GM18508 (cell line): Measurements from ENCODE around the gene PRRC2A.

Source experiments
- ATAC-seq: cut with Tn5 transposase; IDR thresholded peaks from one replicate; pipeline ENCODE4 v1.9.1; 2021; ENCODE audit warnings: moderate number of reproducible peaks; ENCODE audit not compliant: insufficient read depth, unreplicated experiment

The PRRC2A gene

DNA sequence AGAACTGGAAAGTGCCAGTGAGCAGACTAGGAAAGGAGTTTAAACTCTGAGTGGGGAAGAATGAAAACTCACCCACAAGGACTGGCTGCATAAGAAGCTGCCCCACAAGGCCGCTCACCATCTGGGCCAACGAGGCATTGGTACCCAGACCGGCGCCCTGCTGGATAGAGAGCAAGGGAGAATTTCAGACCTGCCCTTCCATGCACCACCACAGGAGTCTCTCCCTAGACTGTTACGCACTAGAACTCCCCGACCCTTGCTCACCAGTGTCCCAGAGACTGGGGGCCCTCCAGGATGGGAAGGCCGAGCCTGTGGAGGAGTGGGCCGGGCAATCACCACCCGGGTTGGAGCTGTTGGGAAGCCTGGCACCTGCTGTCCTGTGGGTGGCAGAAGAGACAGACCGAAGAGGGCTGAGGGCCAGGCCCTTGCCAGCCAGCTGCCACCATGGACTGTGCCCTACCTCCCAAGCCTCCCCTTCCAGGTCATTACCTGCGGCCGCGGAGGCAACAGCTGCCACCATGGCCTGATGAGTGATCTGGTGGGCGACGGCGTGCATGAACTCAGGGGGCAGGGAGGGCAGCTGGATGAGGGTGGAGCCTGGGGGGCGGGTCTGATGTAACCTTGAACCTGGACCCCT, 23.4 kb downstream of the PRRC2A start:
- no peak for ATAC-seq

DNA sequence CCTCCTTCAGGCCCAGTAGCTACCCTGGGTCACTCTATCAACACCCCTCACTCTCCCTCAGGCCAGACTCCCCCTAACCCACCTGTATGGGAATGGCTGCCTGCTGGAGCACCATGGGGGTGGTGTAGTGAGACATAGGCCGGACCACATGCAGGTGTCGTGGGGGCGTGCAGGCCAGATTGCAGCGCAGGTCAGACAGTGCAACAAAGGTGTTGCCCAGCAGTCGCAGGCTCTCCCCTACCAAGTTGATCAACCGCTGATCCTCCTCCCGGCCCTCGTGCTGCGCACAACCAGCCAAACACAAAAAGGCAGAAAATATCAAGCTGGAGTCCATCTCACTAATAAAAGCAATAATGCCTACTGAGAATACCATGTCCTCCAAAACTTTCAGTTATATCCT, 24.8 kb downstream of the PRRC2A start:
- no peak for ATAC-seq

DNA sequence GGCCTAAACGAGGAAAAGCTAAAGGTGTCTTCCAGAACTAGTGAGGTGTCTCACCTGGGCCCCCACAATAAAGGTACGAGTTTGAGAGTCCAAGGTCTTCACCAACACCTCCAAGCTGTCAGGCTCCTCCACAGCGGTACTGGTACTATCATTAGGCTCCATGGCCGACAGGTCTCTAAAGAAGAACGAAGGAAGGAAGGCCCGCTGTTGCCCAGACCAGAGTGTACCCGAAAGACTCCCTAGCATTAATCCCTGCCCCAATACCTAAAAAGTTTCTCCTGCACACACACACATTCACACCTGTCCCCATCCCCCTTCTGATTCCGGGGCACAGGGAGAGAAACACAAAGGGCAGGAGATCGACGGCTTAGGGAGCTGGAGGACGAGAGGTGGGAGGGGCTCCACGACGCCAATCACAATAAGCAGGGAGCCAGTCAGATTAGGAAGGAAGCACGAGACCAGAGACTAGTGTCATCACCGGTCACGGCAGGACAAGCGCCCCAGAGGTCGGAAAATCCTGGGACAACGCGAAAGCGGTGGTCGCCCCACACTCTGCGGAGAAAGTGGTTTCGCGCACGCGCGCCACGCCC, 31.2 kb downstream of the PRRC2A start:
- no peak for ATAC-seq

DNA sequence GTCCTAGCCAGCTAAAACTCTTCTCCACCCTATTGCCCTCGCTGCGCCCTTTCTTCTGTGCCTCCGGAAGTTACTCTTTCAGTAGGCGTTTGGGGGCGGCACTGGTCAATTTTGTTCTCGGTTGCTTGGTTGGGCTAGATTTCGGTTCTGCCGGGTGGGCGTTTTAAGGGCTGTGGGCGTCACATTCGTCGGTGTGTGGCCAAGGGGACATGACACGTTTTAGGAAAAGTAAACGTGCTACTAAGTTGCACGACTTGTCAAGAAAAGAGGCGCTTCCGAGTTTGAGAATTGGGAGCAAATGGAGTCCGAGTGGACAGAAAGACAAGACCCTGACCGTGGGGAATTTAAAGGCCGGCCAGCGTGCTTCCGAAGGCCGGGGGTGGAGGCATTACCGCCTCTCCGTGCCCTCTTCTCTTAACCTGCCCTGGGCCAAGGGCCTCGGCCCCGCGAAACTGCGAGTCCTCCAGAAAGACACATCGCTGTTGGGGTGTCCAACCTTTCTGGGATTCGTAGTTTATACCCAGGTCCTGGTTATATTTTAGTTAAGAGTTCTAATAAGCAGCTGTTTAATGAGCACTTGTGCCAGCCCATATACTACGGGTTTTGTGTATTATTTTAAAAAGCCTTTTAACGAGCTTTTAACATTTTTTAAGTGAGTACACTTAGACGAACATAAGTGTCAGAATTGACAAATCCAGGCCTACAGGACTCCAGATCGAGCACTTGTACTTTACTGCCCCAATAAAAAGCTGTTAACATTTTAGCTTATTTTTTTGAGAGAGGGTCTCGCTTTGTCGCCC, 32.6 kb downstream of the PRRC2A start:
- peak; percentile 33 for ATAC-seq

DNA sequence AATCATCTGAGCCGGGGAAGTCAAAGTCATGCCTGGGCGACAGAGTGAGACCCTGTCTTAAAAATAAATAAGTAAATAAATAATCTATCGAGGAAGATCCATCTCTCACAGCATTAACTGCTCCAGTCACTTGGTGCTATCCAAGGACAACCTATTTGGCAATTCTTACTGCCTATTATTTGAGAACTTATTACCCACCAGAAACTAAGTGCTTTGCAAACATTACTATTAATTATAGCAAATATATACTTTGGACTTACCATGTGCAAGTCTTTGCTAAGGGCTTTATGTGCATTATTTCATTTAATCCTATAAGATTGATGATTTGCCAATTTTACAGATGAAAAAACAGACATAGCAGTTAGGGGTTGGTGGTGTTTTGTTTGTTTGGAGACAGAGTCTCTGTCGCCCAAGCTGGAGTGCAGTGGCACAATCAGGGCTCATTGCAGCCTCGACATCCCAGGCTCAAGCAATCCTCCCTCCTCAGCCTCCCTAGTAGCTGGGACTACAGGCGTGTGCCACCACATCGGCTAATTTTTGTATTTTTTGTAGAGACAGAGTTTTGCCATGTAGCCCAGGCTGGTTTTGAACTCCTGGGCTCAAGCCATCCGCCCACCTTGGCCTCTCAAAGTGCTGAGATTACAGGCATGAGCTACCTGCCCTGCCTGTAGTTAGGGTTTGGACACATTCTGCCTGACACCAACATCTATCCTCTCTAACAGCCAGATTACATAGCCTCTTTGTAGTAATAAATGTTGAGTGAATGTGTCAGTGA, 34.2 kb downstream of the PRRC2A start:
- no peak for ATAC-seq

DNA sequence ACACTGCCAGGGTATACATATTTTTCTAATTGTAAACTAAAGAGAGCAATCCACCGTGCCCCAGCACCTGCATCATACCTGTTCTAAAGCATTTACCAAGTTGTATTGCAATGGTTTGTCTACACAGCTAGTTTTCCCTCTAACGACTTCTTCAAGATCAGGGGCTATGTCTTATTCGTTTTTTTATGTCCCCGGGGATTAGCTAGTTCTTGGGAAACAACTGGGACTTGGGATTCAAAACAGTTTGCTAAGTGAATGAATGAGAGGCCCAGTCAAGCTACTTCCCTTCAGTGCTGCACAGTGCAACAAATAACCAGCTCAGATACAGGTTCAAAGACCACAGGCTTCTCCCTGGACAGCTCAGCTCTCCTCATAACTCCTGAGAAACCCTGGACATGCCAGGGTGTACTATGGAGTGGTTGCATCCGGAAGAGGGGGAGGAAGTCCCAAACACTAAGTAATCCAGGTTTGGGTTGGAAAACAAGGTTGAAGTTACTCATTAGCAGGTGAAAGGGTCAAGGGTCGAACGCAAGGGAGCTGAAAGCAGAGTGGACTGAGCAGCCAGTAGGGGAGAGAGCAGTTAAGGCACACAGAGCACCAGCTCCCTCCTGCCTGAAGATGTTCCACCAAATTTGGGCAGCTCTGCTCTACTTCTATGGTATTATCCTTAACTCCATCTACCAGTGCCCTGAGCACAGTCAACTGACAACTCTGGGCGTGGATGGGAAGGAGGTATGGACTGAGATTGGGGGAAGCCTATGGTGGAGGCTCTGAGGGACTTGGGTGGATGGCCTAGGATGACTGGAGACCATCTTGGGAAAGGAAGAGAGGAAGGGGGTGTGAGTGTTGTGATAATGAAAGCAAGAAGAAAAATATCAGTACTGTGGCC, 35.1 kb downstream of the PRRC2A start, which contains the start of gene APOM:
Gene APOM (plus strand): TSS at position 546 of the 889 bp plus-strand sequence. CDS start 73 bp downstream, at position 619.
- no peak for ATAC-seq

DNA sequence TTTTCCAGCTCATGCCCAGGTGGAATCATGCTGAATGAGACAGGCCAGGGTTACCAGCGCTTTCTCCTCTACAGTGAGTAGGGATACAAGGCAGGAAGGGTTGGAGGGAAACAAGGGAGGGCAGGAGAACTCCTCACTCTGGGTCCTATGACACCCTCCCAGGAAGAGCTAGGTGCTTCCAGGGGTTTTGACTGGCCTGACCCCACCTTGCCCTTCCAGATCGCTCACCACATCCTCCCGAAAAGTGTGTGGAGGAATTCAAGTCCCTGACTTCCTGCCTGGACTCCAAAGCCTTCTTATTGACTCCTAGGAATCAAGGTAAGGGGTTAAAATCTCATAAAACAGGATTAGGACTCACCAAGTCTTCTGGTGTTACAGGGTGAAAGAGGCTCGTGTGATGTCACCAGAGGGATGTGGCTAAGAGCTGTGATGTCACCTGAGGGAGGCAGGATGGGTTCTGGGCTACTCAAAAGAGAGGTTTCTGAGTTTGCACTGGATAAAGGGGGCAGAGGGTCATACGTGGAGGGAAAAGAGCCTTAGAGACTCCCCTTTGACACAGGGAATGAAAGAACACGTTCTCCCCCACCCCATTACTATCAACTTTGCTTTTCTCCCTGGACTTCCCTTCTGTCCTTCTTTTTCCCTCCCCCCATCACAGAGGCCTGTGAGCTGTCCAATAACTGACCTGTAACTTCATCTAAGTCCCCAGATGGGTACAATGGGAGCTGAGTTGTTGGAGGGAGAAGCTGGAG, 37.1 kb downstream of the PRRC2A start:
- no peak for ATAC-seq

DNA sequence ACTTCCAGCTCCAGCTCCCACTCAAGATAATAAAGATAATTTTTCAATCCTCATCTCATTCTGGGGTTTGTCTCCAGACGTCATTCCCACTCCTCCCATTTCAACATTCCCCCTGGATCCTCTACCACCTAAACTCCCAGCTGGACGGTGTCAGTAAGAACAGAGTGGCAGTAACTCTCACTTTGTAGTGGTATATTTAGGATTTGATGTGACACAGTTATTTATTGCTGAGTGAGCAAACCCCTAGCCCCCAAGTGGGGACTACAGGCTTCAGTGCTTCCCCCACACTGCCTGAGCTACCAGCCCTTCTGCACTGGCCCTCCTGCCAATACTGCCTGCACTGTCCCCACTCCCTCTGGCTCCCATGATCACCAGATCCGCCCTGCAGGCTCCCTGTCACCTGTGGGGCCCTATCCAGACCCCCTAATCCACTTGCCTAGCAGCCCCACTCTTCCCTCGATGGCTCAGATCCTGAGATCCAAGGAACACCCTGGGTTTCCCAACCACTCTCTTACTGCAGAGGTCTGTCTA, 37.7 kb downstream of the PRRC2A start:
- no peak for ATAC-seq

DNA sequence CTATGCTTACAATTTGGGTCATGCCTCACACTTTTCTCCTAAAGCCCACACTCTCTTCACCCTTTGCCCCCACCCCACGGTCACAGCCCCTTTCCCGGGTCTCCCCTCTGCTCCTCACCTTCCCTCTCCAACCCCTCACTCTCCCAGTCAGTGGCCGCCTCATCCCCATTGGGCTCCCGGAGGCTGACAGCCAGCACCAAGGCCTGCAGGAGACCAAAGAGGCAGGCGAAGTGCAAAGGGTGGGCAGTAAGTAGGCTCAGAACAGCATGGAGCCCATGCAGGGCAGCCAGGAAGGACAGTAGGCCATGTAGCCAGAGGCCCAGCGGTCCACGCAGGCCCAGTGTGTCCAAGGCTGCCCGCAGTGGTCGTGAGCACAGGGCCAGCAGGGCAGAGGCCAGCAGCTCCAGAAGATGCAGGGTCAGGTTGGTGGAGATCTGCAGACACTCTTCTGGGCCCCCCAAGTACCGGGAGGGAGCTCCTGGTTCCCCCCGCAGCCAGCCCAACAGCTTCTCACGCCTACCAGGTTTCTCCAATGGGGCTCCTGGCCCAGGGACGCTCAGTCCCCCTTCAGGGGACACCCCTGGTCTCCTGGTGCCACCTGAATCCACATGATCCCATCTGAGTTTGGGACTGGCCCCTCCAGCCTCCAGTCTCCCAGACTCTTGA, 38.6 kb downstream of the PRRC2A start:
- no peak for ATAC-seq

DNA sequence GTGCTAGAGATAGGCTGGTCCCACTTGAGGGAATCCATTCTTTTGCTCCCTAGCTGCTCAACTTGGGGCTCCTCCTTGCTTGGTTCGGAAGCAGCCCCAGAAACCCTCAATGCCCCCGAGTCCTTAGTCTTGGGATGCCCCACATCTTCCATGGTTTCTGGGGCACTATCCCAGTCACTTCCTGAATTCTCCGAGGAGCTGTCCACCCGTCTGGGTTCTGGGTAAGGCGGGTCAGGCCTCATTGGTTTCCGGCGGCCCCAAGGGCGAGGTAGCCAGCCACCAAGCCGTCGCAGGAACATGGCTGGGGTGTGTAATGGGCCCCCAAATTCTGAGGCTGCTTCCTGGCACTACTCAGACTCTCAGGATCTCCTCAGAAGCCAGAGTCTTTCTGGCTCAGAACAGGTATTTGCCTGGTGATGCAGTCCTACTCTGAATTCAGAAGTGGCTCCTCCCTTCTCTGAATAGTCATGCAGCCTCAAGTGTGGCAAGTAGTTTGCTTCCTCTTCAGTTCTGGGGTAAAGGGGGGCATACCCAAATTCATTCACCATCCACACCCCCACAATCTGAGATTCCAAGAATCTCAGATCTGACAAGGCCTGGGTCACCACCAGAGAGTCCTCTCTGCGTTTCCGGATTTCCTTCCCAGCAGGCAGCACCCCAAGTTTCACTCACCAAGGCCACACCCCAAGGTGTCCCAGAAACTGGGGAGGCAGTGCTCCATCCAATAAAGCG, 39.3 kb downstream of the PRRC2A start:
- ATAC-seq: no peak

DNA sequence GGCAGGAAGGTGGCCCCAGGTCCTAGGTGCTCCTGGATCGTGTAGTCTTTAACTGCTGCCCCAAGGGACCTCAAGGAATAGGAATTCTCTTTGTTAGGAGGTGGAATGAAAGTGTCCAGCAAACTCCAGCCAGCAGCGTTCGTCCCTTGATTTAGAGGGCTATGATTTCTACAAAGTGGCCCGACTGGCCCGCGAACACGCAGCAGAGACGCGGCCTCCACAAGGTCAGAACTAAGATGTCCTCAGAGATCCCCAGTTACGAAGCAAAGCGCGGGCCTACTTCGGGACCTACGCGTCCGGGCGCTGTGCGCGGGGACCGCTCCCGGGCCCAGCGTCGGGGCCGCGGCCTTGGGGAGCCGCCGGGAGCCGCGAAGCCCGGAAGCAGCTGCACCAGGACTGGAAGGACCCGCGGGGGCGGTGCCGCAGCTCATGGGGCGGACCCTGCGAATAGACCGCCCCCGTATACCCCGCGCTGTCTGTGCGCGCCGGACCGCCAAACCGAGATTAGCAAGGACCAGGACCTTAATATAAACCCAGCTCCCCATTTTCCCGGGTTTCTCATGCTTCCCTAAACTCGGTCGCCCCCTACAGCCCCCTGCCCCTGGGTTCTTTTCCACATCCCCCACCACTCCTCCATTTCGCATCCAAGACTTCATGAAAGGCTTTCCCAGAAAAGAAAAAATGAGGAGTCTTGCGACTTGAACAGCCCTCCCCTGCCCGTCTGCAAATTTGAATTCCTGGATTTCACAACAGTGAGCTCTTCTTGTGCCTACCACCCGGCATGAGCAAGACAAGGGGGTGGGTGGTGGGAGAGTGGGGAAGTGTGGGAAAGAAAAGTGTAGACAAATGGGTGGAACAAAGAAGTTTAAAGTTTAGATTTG, 40.1 kb downstream of the PRRC2A start, which contains the start of gene C6orf47:
Gene C6orf47 (minus strand): TSS at position 398 of the 881 bp plus-strand sequence. CDS start 831 bp downstream, outside the sequence.
- ATAC-seq: no peak

DNA sequence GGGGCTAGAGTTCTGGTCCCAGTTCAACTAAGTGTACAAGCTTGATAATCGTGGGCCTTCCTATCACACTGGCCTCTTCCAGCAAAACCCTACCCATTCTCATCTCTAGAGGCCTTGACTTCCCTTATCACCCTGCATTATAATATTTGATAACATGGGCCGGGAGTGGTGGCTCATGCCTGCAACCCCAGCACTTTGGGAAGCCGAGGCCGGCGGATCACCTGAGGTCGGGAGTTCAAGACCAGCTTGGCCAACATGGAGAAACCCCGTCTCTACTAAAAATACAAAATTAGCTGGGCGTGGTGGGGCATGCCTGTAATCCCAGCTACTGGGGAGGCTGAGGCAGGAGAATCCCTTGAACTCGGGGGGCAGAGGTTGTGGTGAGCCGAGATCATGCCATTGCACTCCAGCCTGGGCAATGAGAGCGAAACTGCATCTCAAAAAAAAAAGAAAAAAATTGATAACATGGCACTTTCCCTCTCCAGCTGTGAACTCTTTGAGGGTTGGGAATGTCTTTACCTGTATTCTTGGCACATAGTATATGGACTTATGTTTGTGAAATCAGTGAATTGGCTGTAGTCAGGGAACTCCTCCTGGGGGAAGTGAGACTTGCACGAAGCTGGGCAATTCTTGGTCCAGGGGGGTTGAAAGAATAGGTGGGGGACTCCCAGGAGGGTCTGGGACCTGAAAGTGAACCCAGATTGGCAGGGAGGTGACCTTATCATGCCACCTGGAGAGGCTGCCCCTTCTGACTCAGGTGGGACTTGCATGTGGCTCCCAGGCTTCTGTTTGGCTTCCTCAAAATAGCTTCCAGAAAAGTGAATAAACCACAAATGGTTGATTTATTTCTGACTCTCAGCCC, 41.0 kb downstream of the PRRC2A start:
- no peak for ATAC-seq

DNA sequence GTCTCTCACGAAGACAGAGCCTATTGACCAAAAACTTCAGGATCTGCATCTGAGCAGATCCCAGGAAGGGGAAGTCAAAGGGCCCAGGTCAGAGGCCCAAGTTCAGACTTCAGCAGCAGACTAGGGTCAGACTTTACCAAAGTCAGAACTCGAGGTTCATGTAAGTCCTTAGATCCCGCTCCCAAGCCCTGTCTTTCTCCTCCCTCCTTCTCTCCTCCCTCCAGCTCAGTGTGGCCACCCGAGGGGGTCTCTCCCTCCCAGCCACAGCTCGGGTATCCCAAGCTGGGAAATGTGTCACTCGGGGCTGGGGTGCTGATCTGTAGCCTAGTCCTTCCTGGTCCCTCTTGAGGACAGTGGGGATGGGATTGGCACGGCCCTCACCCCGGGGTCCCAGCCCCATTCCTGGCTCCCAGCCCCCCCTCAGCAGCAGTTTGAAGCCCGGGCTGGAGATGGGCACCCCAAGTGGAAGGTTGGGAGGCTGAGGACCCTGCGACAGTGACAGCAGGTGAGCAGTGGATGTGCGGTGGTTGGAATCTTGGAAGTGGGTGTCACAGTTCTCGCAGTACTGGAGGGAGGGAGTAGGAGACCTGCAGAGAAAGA, 41.7 kb downstream of the PRRC2A start:
- no peak for ATAC-seq

DNA sequence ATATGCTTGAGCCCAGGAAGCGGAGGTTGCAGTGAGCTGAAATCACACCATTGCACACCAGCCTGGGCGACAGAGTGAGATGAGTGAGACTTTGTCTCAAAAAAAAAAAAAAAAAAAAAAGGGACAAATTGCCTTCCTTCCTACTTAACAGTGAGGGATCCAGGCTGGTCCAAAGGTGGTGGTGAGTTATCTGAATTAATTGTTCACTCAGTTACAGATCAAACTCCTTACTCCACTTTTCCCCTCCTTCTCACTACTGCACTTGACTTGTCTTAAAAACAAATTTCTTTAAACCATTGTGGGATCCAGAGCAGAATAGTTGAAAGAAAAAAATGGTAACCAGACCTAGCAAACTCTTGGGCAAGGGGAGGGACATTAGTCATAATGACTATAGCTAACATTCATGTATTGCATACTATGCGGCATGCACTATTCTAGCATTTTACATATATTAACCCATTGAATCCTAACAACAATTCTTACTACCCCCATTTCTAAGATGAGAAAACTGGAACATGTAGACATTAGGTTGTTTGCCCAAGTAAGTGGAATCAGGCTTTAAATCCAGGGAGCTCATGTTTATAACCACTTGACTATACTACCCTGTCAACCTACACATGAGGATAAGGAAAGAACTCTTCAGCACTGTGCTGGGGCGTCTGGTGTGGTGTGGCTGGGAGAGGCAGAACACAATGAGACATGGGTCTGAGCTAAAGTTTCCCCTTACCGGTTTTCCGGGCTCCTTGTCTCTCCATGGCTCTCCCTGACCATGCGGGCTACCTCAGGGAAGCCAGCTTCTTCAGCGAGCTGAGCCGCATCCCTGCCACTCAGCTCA, 42.8 kb downstream of the PRRC2A start:
- no peak for ATAC-seq
